ENCODE results near the gene TULP1. TPM values are rescaled to one million over a fixed set of nuclear protein-coding genes. Genes with fewer than 3 reads are reported as not detected.

TULP1 gene
- total RNA-seq, 1 experiment from 2014 or later, result not detected

GRCh38 chr6:35473075-35473849, 39.4 kb downstream of the TULP1 start:
- ATAC-seq (peak; percentile 5), DNase-seq (ENCODE audit: low read depth, low spot score) (no peak)
- Histone ChIP-seq H3K4me2 (ENCODE audit: low read length) (no peak overlapping the region), H3K9me2 (ENCODE audit: insufficient read depth) (no peaks in the 10 kb centered on the region), H4K20me1 (ENCODE audit: insufficient read depth) (peaks cover 36% of the 10 kb centered on the region; the same call in 1 of the 2 replicates), H3K9me3 (ENCODE audit: control insufficient read depth in 1 of 2, insufficient read depth in 1 of 2, low read depth in 1 of 2, low read length in 2 of 2) (no peaks in the 10 kb centered on the region), H3K4me3 (replicated peaks in 1 of 2; ENCODE audit: low read depth in 1 of 2, low read length in 2 of 2) (no peak overlapping the region), H3K4me1 (ENCODE audit: control insufficient read depth in 1 of 2, insufficient read depth in 2 of 2, low read length in 2 of 2) (peaks cover 11 to 24% of the 10 kb centered on the region in 2 experiments; a peak in 3 of 4 replicates), H3K27me3 (ENCODE audit: insufficient read depth, low read length) (no peaks in the 10 kb centered on the region), H3K27ac (ENCODE audit: low read depth, low read length) (peak overlapping the region; percentile 46), H2AFZ (ENCODE audit: low read depth, low read length, poor library complexity, severe bottlenecking) (no peak overlapping the region), H3K9ac (ENCODE audit: low read length) (no peak overlapping the region), H3K79me2 (ENCODE audit: insufficient read depth, low read length) (peaks cover 41% of the 10 kb centered on the region), H3K36me3 (ENCODE audit: control insufficient read depth in 1 of 2, insufficient read depth in 2 of 2, low read length in 2 of 2) (peaks cover 15 to 40% of the 10 kb centered on the region in 2 experiments; a peak in 3 of 4 replicates)
- ChIA-PET POLR2A (interaction anchor here (0.6 to 4.1 kb wide), 4 partner anchors 13 to 309 kb away, joined by 4 to 48 read pairs (median 4); no protein-coding TSS in a partner anchor), RAD21 (ENCODE audit: low non-redundant PET in 1 of 2, low total read pairs in 2 of 2, uncharacterized antibody in 2 of 2, unreplicated experiment in 2 of 2) (interaction anchor here in 1 of 2 experiments (1.3 kb wide), 1 partner anchor 24 kb away, joined by 3 read pairs; no protein-coding TSS in a partner anchor), CTCF (interaction anchor here (0.9 to 1.6 kb wide), 3 partner anchors 11 to 263 kb away, joined by 3 to 5 read pairs (median 3); no protein-coding TSS in a partner anchor)
- intact Hi-C loops (cut with micrococcal nuclease), result no loop called here
- BruUV-seq (replicated peaks), result no TSS peak
- TF ChIP-seq ZFX (IDR thresholded peaks at IDR 0.05) (no peak), SRF (IDR thresholded peaks at IDR 0.05; ENCODE audit: low read depth) (no peak), POLR2AphosphoS5 (IDR thresholded peaks at IDR 0.05; ENCODE audit: low read depth, low read length) (peak; percentile 1; the same call in 1 of the 2 replicates)

DNA sequence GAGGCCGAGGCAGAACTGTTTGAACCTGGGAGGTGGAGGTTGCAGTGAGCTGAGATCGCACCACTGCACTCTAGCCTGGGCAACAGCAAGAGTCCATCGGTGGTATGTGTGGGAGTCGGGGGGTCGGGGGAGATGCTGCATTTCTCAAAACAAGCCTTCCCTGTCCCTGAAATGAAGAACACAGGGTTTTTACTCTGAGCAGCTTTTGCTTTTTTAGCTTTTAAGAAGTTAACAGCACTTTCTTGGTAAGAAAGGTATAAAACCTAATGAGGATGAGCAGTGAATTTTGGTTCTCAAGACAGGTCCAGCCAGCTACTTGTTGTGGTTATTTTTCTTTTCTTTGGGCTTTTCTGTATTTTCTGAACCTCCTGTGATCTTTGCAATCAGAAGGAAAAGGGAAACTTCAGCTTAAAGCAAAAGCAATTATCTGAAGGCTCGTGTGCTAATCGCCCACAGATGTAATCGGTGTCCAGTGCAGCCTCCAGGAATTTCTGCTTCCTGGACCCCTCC, 40.8 kb downstream of the TULP1 start:
- Histone ChIP-seq H3K9ac (ENCODE audit: low read length) (no peak overlapping the region), H4K20me1 (ENCODE audit: insufficient read depth) (peaks cover 36% of the 10 kb centered on the region; the same call in 1 of the 2 replicates), H3K36me3 (ENCODE audit: control insufficient read depth in 1 of 2, insufficient read depth in 2 of 2, low read length in 2 of 2) (peaks cover 14 to 40% of the 10 kb centered on the region in 2 experiments; a peak in 3 of 4 replicates), H3K4me2 (ENCODE audit: low read length) (no peak overlapping the region), H3K9me3 (ENCODE audit: control insufficient read depth in 1 of 2, insufficient read depth in 1 of 2, low read depth in 1 of 2, low read length in 2 of 2) (no peaks in the 10 kb centered on the region), H3K4me3 (replicated peaks in 1 of 2; ENCODE audit: low read depth in 1 of 2, low read length in 2 of 2) (no peak overlapping the region), H3K79me2 (ENCODE audit: insufficient read depth, low read length) (peaks cover 42% of the 10 kb centered on the region), H3K27ac (ENCODE audit: low read depth, low read length) (peak overlapping the region; percentile 82), H3K27me3 (ENCODE audit: insufficient read depth, low read length) (no peaks in the 10 kb centered on the region), H3K4me1 (ENCODE audit: control insufficient read depth in 1 of 2, insufficient read depth in 2 of 2, low read length in 2 of 2) (peaks cover 13 to 32% of the 10 kb centered on the region in 2 experiments; a peak in 3 of 4 replicates), H3K9me2 (ENCODE audit: insufficient read depth) (no peaks in the 10 kb centered on the region), H2AFZ (ENCODE audit: low read depth, low read length, poor library complexity, severe bottlenecking) (no peak overlapping the region)
- POLR2A ChIA-PET, result interaction anchor here (1.1 to 4.1 kb wide), 10 partner anchors 9 to 265 kb away, joined by 3 to 48 read pairs (median 4); partner anchors contain the start of genes ARMC12, DEF6 and TEAD3
- RAD21 ChIA-PET (ENCODE audit: low non-redundant PET in 1 of 2, low total read pairs in 2 of 2, uncharacterized antibody in 2 of 2, unreplicated experiment in 2 of 2), result no interaction called here
- DNase-seq (ENCODE audit: low read depth, low spot score) (no peak), ATAC-seq (no peak)
- intact Hi-C loops (cut with micrococcal nuclease), result no loop called here
- no TSS peak for BruUV-seq (replicated peaks)
- CTCF ChIA-PET, result interaction anchor here (1.5 kb wide), 1 partner anchor 264 kb away, joined by 3 read pairs; no protein-coding TSS in a partner anchor
- TF ChIP-seq POLR2A (IDR thresholded peaks at IDR 0.05; ENCODE audit: borderline replicate concordance, extremely low read depth, insufficient read depth, insufficient read length) (peak; percentile 39), POLR2AphosphoS5 (IDR thresholded peaks at IDR 0.05; ENCODE audit: low read depth, low read length) (0 out of 2 replicates have a peak, but pooled peaks have one; percentile 41), CBX3 (IDR thresholded peaks at IDR 0.05; ENCODE audit: low read depth) (no peak)

Data from HCT116 (cell line).